Measurements from ENCODE around the gene USP5.

- TF ChIP-seq, protein P1, sequence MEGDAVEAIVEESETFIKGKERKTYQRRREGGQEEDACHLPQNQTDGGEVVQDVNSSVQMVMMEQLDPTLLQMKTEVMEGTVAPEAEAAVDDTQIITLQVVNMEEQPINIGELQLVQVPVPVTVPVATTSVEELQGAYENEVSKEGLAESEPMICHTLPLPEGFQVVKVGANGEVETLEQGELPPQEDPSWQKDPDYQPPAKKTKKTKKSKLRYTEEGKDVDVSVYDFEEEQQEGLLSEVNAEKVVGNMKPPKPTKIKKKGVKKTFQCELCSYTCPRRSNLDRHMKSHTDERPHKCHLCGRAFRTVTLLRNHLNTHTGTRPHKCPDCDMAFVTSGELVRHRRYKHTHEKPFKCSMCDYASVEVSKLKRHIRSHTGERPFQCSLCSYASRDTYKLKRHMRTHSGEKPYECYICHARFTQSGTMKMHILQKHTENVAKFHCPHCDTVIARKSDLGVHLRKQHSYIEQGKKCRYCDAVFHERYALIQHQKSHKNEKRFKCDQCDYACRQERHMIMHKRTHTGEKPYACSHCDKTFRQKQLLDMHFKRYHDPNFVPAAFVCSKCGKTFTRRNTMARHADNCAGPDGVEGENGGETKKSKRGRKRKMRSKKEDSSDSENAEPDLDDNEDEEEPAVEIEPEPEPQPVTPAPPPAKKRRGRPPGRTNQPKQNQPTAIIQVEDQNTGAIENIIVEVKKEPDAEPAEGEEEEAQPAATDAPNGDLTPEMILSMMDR (IDR thresholded peaks at IDR 0.05), result no peak
- TF ChIP-seq TAF1 (IDR thresholded peaks at IDR 0.05; ENCODE audit: borderline replicate concordance, low read depth, low read length) (no peak), EZH2phosphoT487 (IDR thresholded peaks at IDR 0.05; ENCODE audit: borderline replicate concordance, low read depth) (no peak), EP300 (IDR thresholded peaks at IDR 0.05; ENCODE audit: borderline replicate concordance in 1 of 2, low read depth in 1 of 2, low read length in 1 of 2) (no peak), POLR2AphosphoS5 (IDR thresholded peaks at IDR 0.05; ENCODE audit: low read depth, low read length) (no peak), RAD21 (IDR thresholded peaks at IDR 0.05; ENCODE audit: low read length) (no peak), USF1 (IDR thresholded peaks at IDR 0.05; ENCODE audit: borderline replicate concordance, low read depth) (no peak)
These were observed 4.3 kb upstream of the USP5 start for GRCh38 chr12:6847676-6848075.
